Measurements from ENCODE around the gene NTRK2. TPM values are rescaled to one million over a fixed set of nuclear protein-coding genes. Genes with fewer than 3 reads are reported as not detected.

NTRK2 gene
- total RNA-seq, 1 donor from 2014 or later, result 0.07 TPM

- DNase-seq (no peak), ATAC-seq (ENCODE audit: low read depth) (no peak)
- H3K9me3 Mint-ChIP-seq, result no peaks in the 10 kb centered on the region
- no peaks in the 10 kb centered on the region for H3K27me3 Mint-ChIP-seq
- H3K27ac Mint-ChIP-seq, result no peak overlapping the region
- no peak overlapping the region for H3K4me3 Mint-ChIP-seq
- no peaks in the 10 kb centered on the region for H3K4me1 Mint-ChIP-seq
- CTCF ChIA-PET, result no interaction called here
- H3K36me3 Mint-ChIP-seq (ENCODE audit: low read depth), result no peaks in the 10 kb centered on the region
- POLR2A ChIA-PET, result no interaction called here
- no peak for TF ChIP-seq CTCF (IDR thresholded peaks at IDR 0.05)
- intact Hi-C loops (cut with micrococcal nuclease), result no loop called here
Measured at GRCh38 chr9:84681516-84682285, 12.2 kb downstream of the NTRK2 start.

DNA sequence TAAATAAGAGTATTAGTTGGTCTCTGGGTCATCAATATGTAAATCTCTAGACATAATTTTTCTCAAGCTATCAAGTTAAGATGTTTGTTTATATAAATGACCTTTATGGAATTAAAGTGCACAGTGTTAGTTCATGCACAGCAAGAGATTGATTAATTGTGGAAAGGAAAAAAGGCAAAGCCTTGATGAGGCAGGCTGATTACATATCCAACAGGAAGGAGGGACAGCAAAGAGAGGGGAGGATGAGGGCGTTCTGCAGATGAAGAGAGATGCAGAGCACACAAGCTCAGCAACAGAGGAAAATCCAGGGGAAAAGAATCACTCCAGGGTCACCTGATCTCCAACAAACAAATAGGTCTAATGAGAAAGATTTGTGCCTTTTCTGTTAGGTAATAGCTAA is 16.5 kb downstream of the NTRK2 start:
- H3K27ac Mint-ChIP-seq, result no peak overlapping the region
- no peaks in the 10 kb centered on the region for H3K4me1 Mint-ChIP-seq
- POLR2A ChIA-PET, result no interaction called here
- intact Hi-C loops (cut with micrococcal nuclease), result no loop called here
- ATAC-seq (ENCODE audit: low read depth) (no peak), DNase-seq (no peak)
- H3K4me3 Mint-ChIP-seq, result no peak overlapping the region
- no peaks in the 10 kb centered on the region for H3K9me3 Mint-ChIP-seq
- CTCF ChIA-PET, result no interaction called here
- peaks cover 1% of the 10 kb centered on the region for H3K27me3 Mint-ChIP-seq
- TF ChIP-seq CTCF (IDR thresholded peaks at IDR 0.05), result no peak
- H3K36me3 Mint-ChIP-seq (ENCODE audit: low read depth), result no peaks in the 10 kb centered on the region

DNA sequence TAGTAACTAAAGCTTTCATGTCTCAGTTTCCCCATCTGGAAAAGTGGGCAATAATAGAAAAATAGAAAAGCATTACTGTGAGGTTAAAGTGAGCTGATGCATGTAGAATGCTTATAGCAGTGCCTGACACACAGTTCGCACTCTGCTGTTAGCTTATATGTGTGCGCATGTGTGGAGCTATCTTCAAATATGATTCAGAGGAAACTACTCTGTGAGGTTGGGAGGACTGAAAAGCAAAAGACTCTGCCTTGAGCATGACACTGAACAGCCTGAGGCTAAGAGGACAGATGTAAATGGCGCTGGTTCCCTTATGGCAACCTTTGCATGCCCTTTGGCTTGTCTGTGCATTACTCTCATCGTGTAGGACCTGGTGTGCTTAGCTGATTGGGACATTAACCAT is 19.4 kb downstream of the NTRK2 start:
- ATAC-seq (ENCODE audit: low read depth) (no peak), DNase-seq (no peak)
- Mint-ChIP-seq H3K36me3 (ENCODE audit: low read depth) (no peaks in the 10 kb centered on the region), H3K4me1 (no peaks in the 10 kb centered on the region), H3K9me3 (no peaks in the 10 kb centered on the region), H3K4me3 (no peak overlapping the region), H3K27me3 (peaks cover 3% of the 10 kb centered on the region), H3K27ac (no peak overlapping the region)
- ChIA-PET POLR2A (no interaction called here), CTCF (no interaction called here)
- intact Hi-C loops (cut with micrococcal nuclease), result no loop called here
- TF ChIP-seq CTCF (IDR thresholded peaks at IDR 0.05), result no peak

- Mint-ChIP-seq H3K27me3 (peaks cover 5% of the 10 kb centered on the region), H3K27ac (no peak overlapping the region), H3K4me1 (no peaks in the 10 kb centered on the region), H3K36me3 (ENCODE audit: low read depth) (no peaks in the 10 kb centered on the region), H3K9me3 (no peaks in the 10 kb centered on the region), H3K4me3 (no peak overlapping the region)
- intact Hi-C loops (cut with micrococcal nuclease), result no loop called here
- POLR2A ChIA-PET, result no interaction called here
- no peak for TF ChIP-seq CTCF (IDR thresholded peaks at IDR 0.05)
- CTCF ChIA-PET, result no interaction called here
- ATAC-seq (ENCODE audit: low read depth) (no peak), DNase-seq (no peak)
Measured at GRCh38 chr9:84691634-84692033, 22.1 kb downstream of the NTRK2 start.

DNA sequence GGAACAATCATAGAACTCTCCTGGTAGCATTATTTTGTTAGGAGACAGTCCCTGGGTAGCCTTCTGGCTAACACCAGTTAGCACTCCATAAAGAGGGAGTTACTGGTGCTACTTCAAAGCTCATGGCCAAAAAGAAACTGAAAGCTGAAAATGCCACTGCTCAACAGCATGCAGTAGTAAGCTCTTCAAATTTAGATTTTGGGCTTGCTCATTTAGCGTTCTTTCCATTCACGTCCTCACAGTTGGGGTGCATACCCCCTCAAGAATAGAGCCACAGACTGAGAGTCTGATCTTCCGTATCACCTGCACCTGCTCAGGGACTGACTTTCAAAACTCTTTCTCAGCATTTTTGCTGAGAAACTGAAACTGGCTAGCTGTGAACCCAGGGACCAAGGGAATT is 24.7 kb downstream of the NTRK2 start:
- ATAC-seq (ENCODE audit: low read depth) (no peak), DNase-seq (no peak)
- Mint-ChIP-seq H3K4me1 (no peaks in the 10 kb centered on the region), H3K27me3 (peaks cover 3% of the 10 kb centered on the region), H3K27ac (no peak overlapping the region), H3K9me3 (no peaks in the 10 kb centered on the region), H3K4me3 (no peak overlapping the region), H3K36me3 (ENCODE audit: low read depth) (no peaks in the 10 kb centered on the region)
- ChIA-PET POLR2A (no interaction called here), CTCF (no interaction called here)
- intact Hi-C loops (cut with micrococcal nuclease), result no loop called here
- TF ChIP-seq CTCF (IDR thresholded peaks at IDR 0.05), result no peak

Measured in activated B cell treated with CpG ODN at 0.5 μM for 24 hours (primary cell).